NOMO-1 (cell line): ENCODE data around the gene CPSF4L.

Source experiments
- DNase-seq, 2 experiments: peaks; one replicate each; lab custom pipeline; 2025; ENCODE audit not compliant: unreplicated experiment in 2 of 2; lab: John Stamatoyannopoulos, UW

The CPSF4L gene

DNA sequence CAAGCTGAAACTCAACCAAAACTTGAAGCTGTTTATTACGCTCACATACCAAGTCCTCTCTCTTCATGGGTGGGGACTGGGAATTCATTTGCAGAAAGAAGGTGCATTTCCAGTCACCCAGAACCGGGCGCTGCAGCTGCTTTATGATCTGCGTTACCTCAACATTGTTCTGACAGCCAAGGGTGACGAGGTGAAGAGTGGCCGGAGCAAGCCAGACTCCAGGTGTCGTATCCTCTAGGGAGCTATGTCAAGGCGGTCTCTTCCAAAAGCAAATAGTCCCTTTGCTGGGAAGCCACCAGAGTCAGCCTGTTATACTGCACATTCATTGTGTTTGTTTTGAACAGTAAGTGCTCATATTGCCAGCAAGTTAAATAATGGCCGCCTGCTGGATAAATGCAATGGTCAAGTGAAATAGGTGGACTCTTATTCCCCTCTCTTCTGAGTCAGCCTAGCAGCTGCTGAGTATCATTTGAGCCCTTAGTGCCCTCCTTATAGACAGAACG is 56.2 kb downstream of the CPSF4L start:
- DNase-seq = no peak

DNA sequence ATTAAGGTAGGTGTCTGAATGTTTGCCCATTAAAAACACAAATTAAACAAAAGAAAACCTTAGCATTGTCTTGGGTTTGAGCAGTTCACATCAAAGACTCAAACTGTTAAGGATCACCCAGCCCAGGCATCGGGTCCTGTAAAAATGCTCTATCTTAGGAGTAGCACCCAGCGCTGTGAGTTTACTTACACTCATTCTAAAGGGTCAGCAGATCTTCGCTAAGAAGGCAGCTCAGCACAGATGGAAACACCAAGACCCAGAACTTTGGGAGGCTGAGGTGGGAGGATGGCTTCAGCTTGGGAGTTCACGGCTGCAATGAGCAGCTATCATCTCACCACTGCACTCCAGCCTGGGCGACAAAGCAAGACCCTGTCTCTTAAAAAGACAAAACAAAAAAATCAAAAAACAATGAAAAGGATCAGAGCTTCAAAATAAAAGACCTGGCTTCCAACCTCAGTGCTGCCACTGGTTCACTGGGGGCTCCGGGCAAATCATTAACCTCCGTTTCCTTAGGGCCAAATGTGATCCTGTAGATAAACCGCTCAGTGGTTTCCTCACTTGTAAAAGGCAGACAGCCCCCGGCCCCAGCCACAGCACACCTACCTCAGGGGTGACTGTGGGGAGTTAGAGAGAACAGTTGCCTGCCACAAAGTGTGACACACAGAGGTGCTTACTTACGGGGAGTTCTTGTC is 57.7 kb downstream of the CPSF4L start:
- DNase-seq = no peak

DNA sequence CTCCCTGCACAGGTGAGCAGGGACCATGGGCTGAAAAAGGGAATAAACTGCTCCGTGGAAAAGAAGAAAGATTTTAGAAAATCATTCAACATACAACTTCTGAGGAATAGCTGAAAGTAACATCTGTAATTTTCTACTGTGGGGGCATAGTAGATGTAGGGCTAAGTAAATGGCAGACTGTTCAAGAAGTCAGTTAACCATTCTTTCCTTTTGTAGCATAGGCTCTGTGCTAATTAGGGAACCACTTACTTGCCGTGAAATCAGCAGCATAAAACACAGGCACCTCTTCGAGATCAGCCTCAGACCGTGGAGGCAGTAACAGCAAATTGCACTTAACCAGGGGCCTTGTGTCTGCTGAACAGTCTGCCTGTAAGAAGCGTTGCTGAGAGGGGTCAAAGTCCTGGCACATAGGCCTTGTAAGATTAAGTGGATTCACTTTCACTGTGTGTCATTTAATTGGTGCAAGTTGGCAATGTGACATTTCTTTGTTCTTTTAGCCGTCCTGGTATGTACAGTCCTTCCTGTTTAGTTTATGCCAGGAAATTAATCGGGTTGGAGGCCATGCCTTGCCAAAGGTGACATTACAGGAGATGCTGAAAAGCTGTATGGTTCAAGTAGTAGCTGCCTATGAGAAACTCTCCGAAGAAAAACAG is 58.4 kb downstream of the CPSF4L start:
- no peak for DNase-seq

DNA sequence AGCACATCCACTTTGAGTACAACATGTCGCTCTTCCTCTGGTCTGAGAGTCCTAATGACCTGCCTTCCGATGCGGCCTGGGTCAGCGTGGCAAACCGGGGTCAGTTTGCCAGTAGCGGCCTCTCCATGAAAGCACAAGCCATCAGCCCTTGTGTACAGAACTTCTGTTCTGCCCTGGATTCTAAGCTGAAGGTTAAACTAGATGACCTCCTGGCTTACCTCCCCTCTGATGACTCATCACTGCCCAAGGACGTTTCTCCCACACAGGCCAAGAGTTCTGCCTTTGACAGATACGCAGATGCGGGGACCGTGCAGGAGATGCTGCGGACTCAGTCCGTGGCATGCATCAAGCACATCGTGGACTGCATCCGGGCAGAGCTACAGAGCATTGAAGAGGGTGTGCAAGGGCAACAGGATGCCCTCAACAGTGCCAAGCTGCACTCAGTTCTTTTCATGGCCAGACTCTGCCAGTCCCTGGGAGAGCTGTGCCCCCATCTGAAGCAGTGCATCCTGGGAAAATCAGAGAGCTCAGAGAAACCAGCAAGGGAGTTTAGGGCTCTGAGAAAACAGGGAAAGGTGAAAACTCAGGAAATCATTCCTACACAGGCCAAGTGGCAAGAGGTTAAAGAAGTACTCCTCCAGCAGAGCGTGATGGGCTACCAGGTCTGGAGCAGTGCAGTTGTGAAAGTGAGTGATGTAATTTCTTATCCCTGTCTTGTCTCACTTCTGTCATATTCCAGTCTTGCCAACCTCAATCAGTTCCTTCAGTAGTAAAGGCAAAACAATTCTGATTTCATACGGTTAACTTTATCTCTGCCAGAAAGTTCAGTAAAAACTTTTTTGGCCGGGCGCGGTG is 60.2 kb downstream of the CPSF4L start:
- no peak for DNase-seq

DNA sequence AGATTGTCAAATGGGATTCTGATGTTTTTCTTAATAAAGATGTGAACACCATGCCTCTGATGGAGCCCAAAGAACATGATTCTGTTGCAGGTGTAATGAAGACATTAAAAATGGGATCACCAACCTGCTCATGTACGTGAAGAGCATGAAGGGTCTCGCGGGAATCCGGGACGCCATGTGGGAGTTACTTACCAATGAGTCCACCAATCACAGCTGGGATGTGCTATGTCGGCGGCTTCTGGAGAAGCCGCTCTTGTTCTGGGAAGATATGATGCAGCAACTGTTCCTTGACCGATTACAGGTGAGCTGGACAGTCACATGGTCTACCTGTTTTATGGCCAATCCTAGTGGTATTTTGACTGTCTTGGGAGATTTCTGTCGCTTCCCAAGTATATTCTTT is 61.2 kb downstream of the CPSF4L start:
- no peak for DNase-seq

DNA sequence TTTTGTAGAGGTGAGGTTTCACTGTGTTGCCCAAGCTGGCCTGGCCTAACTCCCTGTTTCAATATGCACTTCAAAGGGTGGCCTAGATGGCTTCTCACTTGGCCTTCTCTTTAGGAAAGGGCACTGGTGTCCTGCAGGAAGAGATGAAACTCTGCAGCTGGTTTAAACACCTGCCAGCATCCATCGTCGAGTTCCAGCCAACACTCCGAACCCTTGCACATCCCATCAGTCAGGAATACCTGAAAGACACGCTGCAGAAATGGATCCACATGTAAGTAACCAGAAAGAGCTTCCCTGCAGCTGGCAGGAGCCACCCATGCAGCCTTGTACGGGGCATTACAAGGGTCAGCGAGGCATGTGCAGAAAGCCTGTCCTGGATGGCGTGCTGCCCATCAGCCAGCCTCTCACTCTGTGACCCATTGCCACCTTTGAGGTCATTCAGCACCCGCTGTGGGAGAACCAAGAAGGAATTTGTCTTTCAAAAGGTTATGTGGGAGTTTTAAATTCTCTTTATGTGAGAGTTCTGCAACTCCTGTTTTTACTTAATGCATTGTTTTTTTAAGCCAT is 61.8 kb downstream of the CPSF4L start:
- no peak for DNase-seq

DNA sequence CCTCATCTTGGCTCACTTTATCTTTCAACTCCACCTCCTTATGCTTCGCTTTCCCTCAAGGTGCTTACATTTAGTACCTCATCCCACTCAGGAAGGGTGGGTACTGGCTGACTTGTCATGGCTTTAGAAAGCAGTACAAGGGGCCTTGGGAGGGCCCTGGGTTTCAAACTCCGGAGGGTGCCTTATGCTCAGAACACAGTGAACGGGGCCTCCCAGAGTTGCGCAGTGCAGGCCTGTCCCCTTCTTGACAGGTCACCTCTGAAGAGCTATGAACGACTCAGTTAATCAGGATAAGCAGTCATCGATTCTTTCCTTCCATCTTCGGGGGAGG is 62.8 kb downstream of the CPSF4L start:
- no peak for DNase-seq
